ENCODE data around the gene PLCXD1.
"Not testable (repeated sequence)": the region's sequence is repeated elsewhere in the genome, so short reads cannot be mapped to it uniquely, and the experiment has no call there.

DNA sequence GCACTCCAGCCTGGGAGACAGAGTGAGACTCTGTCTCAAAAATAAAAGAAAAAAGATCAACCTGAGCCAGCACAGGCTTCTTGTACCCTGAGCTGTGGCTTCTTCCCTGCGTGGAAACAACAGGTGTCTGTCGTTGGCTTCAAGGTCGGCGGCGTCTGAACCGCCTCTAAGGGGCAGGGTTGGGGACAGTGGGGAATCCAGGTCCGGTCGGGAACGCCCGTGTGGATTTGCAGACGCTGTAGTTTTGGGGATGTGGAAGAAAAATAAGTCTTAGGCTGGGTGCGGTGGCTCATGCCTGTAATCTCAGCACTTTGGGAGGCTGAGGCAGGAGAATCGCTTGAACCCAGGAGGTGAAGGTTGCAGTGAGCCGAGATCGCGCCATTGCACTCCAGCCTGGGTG is 17.2 kb upstream of the PLCXD1 start:
- TF ChIP-seq CTCF, POLR2A (IDR thresholded peaks at IDR 0.05): not testable (repeated sequence)
